Thoracic aorta (tissue), 2 donors: ENCODE measurements around the gene PRKRA. TPM values are rescaled to one million over a fixed set of nuclear protein-coding genes. Genes with fewer than 3 reads are reported as not detected.

ENCODE experiments used
- ATAC-seq: fragments of 150-250 bp; one replicate; pipeline ENCODE4 v1.8.0; 2017; ENCODE audit warnings: low read depth; ENCODE audit not compliant: insufficient number of reproducible peaks, low FRiP score
- DNase-seq: peaks from one replicate; pipeline ENCODE4 v3.0.0-alpha.2; 2020; ENCODE audit warnings: low spot score
- H3K27ac ChIP-seq, 2 donors: fragments of 200-600 bp; sonication (generic); 1 replicate in 1 of 2; 2 replicates in 1 of 2; pipeline ENCODE4 v1.5.1; 2016; ENCODE audit warnings: mild to moderate bottlenecking in 2 of 2, moderate library complexity in 2 of 2
- H3K27me3 ChIP-seq: fragments of 200-600 bp; sonication (generic); replicated peaks from 2 replicates; pipeline ENCODE4 v1.6.0; 2016; ENCODE audit warnings: mild to moderate bottlenecking; ENCODE audit not compliant: insufficient read depth
- H3K36me3 ChIP-seq: fragments of 200-600 bp; sonication (generic); one replicate; pipeline ENCODE4 v1.5.1; 2016
- H3K4me1 ChIP-seq, 2 donors: fragments of 200-600 bp; sonication (generic); 1 replicate in 1 of 2; 2 replicates in 1 of 2; pipeline versions ENCODE4 v1.5.1 to v1.6.0; 2016; ENCODE audit warnings: low read depth in 2 of 2, mild to moderate bottlenecking in 1 of 2; ENCODE audit not compliant: control insufficient read depth in 1 of 2
- H3K4me3 ChIP-seq: fragments of 200-600 bp; sonication (generic); 2 replicates; pipeline ENCODE4 v1.5.1; 2016; ENCODE audit warnings: mild to moderate bottlenecking
- H3K9me3 ChIP-seq: fragments of 200-600 bp; sonication (generic); 2 replicates; pipeline ENCODE4 v1.5.1; 2016
- CTCF ChIP-seq: fragments of 200-600 bp; sonication (generic); IDR thresholded peaks from one replicate; pipeline ENCODE4 v1.5.1; 2019; ENCODE audit warnings: antibody characterized with exemption
- total RNA-seq, 2 donors: library from RNA; depleted of rRNA; stranded (reverse); fragments of >200 nt; gene quantifications; one replicate each; pipeline versions ENCODE4 v1.1.0 to v1.2.3, GENCODE V29; 2016

PRKRA gene
- 10 to 100 TPM; 61.3 to 71.5 TPM for total RNA-seq

GRCh38 chr2:178450774-178451525 is at the start of gene PRKRA, which contains the start of gene PJVK:
PRKRA (minus strand) TSS chr2:178451175; CDS start chr2:178451030, 145 bp downstream.
PJVK (plus strand) TSS chr2:178451378; CDS start chr2:178453410, 2,032 bp downstream.
- Histone ChIP-seq H3K4me1 (peaks cover 8 to 37% of the 10 kb centered on the region in 2 donors), H3K36me3 (peaks cover 10% of the 10 kb centered on the region), H3K9me3 (no peaks in the 10 kb centered on the region), H3K27me3 (no peaks in the 10 kb centered on the region), H3K4me3 (peak within 1 kb of the TSS; percentile 93), H3K27ac (peak within 1 kb of the TSS; percentile 99)
- TF ChIP-seq CTCF, result no peak
- ATAC-seq, result peak; percentile 92
- peak; percentile 85 for DNase-seq

- H3K27me3 ChIP-seq, result no peaks in the 10 kb centered on the region
- peaks cover 56% of the 10 kb centered on the region for H3K36me3 ChIP-seq
- no peak for ATAC-seq
- no peak overlapping the region for H3K27ac ChIP-seq
- TF ChIP-seq CTCF, result no peak
- no peak for DNase-seq
- no peaks in the 10 kb centered on the region for H3K4me1 ChIP-seq
- no peak overlapping the region for H3K4me3 ChIP-seq
- H3K9me3 ChIP-seq, result no peaks in the 10 kb centered on the region
Observed at GRCh38 chr2:178499640-178500039, 48.7 kb upstream of the PRKRA start.

- no peak overlapping the region for H3K27ac ChIP-seq
Observed at GRCh38 chr2:178498137-178498536, 47.2 kb upstream of the PRKRA start.

GRCh38 chr2:178496049-178496448 is 45.1 kb upstream of the PRKRA start:
- Histone ChIP-seq H3K4me3 (no peak overlapping the region), H3K9me3 (no peaks in the 10 kb centered on the region), H3K27me3 (no peaks in the 10 kb centered on the region), H3K4me1 (no peaks in the 10 kb centered on the region), H3K36me3 (peaks cover 42% of the 10 kb centered on the region), H3K27ac (no peak overlapping the region)
- ATAC-seq (no peak), DNase-seq (no peak)
- TF ChIP-seq CTCF, result no peak

More at GRCh38 chr2:178498137-178498536, 47.2 kb upstream of the PRKRA start:
- DNase-seq, result no peak
- no peak for ATAC-seq
- Histone ChIP-seq H3K36me3 (peaks cover 58% of the 10 kb centered on the region), H3K9me3 (no peaks in the 10 kb centered on the region), H3K27me3 (no peaks in the 10 kb centered on the region), H3K4me3 (no peak overlapping the region), H3K4me1 (no peaks in the 10 kb centered on the region)
- TF ChIP-seq CTCF, result no peak

GRCh38 chr2:178491612-178492011 is 40.6 kb upstream of the PRKRA start:
- Histone ChIP-seq H3K4me1 (no peaks in the 10 kb centered on the region), H3K9me3 (no peaks in the 10 kb centered on the region), H3K27me3 (no peaks in the 10 kb centered on the region), H3K27ac (no peak overlapping the region), H3K4me3 (no peak overlapping the region), H3K36me3 (peaks cover 24% of the 10 kb centered on the region)
- ATAC-seq, result no peak
- no peak for TF ChIP-seq CTCF
- DNase-seq, result no peak
